ENCODE data around the gene FOXN3. TPM values are rescaled to one million over a fixed set of nuclear protein-coding genes. Genes with fewer than 3 reads are reported as not detected.

The FOXN3 gene
- total and polyA plus RNA-seq, 8 donors: 8.8 to 58.0 (median 31.7) TPM

- DNase-seq: no peak
- no peak for TF ChIP-seq CTCF (IDR thresholded peaks at IDR 0.05)
- intact Hi-C loops (cut with DNase I): no loop called here
- no peak overlapping the region for H3K27ac ChIP-seq
- H3K36me3 ChIP-seq: no peaks in the 10 kb centered on the region
- WGBS, 2 donors: 99 to 100% methylated on average over 2 of the region's 2 CpGs
- no peak overlapping the region for H3K4me3 ChIP-seq
- no peak for ATAC-seq
- no peaks in the 10 kb centered on the region for H3K9me3 ChIP-seq
- H3K27me3 ChIP-seq: no peaks in the 10 kb centered on the region
- FAIRE-seq: no peak
- H3K4me1 ChIP-seq: peaks cover 0 to 11% (median 0%) of the 10 kb centered on the region in 3 donors
Observed at GRCh38 chr14:89233184-89233583, 183.8 kb downstream of the FOXN3 start.

- Histone ChIP-seq H3K27me3 (no peaks in the 10 kb centered on the region), H3K27ac (no peak overlapping the region), H3K4me1 (peaks cover 0 to 11% (median 0%) of the 10 kb centered on the region in 3 donors), H3K36me3 (no peaks in the 10 kb centered on the region), H3K4me3 (no peak overlapping the region), H3K9me3 (no peaks in the 10 kb centered on the region)
- 86 to 89% methylated on average over 18 of the region's 18 CpGs for WGBS, 2 donors
- intact Hi-C loops (cut with DNase I): no loop called here
- ATAC-seq: no peak
- TF ChIP-seq CTCF (IDR thresholded peaks at IDR 0.05): no peak
- DNase-seq: no peak
- FAIRE-seq: no peak
Observed at GRCh38 chr14:89232265-89233070, 184.6 kb downstream of the FOXN3 start.

GRCh38 chr14:89231426-89232113, 185.5 kb downstream of the FOXN3 start:
- Histone ChIP-seq H3K9me3 (no peaks in the 10 kb centered on the region), H3K27me3 (no peaks in the 10 kb centered on the region), H3K36me3 (no peaks in the 10 kb centered on the region), H3K4me3 (no peak overlapping the region), H3K4me1 (peaks cover 0 to 11% (median 4%) of the 10 kb centered on the region in 3 donors), H3K27ac (no peak overlapping the region)
- no peak for FAIRE-seq
- TF ChIP-seq CTCF (IDR thresholded peaks at IDR 0.05): no peak
- WGBS, 2 donors: 95 to 97% methylated on average over 15 of the region's 15 CpGs
- intact Hi-C loops (cut with DNase I): no loop called here
- DNase-seq: no peak
- ATAC-seq: no peak

GRCh38 chr14:89228921-89229639, 188.0 kb downstream of the FOXN3 start:
- DNase-seq (no peak), ATAC-seq (peak in 2 of 4 donors; percentile 28 to 42), FAIRE-seq (no peak)
- WGBS, 2 donors: 47 to 63% methylated on average over 10 of the region's 10 CpGs
- H3K36me3 ChIP-seq: no peaks in the 10 kb centered on the region
- no peak for TF ChIP-seq CTCF (IDR thresholded peaks at IDR 0.05)
- H3K4me3 ChIP-seq: no peak overlapping the region
- H3K27ac ChIP-seq: no peak overlapping the region
- no peaks in the 10 kb centered on the region for H3K9me3 ChIP-seq
- intact Hi-C loops (cut with DNase I): no loop called here
- no peaks in the 10 kb centered on the region for H3K27me3 ChIP-seq
- peaks cover 0 to 11% (median 4%) of the 10 kb centered on the region in 3 donors for H3K4me1 ChIP-seq

All from pancreas (tissue), 10 donors.